Stimulated activated naive CD4-positive, alpha-beta T cell treated with Interleukin-2 at 50 U/mL for 16 hours (primary cell): ENCODE measurements around the gene COL23A1.

Source experiments
- DNase-seq: peaks from one replicate; lab custom pipeline; 2025; lab: John Stamatoyannopoulos, UW

The COL23A1 gene

GRCh38 chr5:178475422-178475821 lies 114.8 kb downstream of the COL23A1 start:
- DNase-seq, result no peak

DNA sequence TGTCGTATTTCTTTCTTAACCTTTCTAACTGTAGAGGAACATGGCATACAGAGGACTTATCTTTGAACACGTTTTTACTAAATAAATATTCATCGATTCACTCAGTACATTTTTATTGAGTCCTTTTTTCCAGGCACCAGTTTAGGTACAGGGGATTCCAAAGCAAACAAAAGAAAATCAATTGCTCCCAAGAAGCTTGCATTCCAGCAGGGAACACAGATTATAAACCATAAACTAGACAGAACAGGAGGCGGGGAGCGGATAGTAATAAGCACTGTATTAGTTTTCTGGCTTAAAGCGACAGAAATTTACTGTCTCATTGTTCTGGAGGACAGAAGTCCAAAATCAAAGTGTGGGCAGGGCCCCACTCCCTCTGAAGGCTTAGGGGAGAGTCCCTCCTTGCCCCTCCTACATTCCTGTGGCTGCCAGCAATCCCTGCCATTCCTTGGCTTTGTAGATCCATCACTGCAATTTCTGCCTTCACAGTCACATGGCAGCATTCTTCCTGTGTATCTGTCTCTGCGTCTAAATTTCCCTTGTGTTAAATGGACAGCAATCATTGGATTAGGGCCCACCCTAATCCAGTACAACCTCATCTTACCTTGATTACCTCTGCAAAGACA lies 115.5 kb downstream of the COL23A1 start:
- DNase-seq, result no peak

GRCh38 chr5:178473854-178474253 lies 116.3 kb downstream of the COL23A1 start:
- no peak for DNase-seq

GRCh38 chr5:178472138-178472537 lies 118.1 kb downstream of the COL23A1 start:
- DNase-seq, result no peak

DNA sequence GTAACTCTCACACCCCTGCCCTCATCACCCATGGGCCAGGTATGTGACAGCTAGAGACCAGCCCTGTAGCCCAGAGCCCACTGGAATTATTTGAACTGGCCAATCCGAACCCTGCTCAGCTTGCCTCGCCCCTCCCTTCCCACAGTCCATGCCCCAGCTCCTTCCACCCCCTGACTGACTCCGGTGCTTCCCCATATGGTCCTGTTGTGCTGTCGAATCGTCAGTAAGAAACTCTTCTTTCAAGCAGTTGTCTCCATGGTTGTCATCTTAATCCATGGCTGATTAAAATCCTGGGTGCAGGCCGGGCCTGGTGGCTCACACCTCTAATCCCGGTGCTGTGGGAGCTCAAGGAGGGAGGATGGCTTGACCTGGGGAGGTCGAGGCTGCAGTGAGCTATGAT lies 118.5 kb downstream of the COL23A1 start:
- DNase-seq, result no peak

DNA sequence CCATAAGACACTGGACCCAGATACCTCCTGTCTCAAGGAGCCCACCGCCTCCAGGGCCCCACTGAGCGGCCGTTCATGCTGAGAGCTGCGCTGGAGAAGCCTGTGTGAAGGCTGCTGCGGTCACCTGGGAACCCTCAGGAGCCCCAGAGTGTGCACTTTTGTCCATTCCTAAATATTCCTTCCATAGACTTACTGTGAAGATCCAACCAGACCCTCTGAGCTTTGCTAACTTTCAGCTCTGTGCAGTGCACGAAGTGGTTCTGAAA lies 119.5 kb downstream of the COL23A1 start:
- no peak for DNase-seq

- DNase-seq, result no peak
Measured at GRCh38 chr5:178469975-178470759, 120.0 kb downstream of the COL23A1 start.

DNA sequence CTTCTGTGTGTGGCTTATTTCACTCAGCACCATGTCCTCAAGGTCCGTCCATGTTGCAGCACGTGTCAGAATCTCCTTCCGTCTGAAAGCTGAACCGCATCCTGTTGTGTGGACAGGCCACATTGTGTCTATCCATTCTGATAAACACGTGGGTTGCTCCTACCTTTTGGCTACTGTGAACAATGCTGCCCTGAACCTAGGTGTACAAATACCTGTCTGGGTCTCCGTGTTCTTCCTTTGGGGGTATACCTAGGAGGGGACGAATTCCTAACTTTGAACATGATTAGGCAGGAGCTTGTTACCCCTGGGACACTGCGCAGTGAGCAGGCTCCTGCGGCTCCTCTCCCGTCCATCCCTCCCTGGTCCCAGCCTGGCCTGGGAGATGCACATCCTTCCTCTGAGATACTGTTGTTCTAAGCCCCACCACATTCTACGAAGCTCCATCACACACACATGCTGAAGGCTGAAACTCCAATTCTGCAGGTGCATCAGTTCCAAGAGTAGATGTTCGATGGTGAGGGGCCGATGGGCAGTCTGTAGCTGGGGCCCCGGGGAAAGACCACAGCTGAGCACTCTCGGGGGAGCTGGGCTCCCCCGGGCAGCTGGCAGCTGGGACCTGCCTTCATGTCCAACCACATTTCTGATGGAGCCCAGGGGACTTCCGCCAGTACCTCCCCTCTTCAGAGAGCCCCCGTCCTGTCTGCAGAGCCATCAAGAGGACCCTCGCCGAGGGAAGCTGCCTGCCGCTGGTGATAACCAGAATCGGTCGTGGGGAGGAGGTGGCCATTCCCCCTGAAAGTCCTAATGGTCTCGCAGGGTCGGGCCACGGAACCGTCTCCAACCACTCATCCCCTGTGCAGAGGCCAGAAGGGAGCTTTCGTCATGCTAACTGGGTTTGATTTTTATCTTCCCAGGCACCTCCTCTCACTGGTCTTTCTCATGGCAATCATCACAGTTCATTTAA lies 120.9 kb downstream of the COL23A1 start:
- no peak for DNase-seq

GRCh38 chr5:178468196-178468685 lies 122.0 kb downstream of the COL23A1 start:
- DNase-seq, result no peak

GRCh38 chr5:178467568-178468195 lies 122.5 kb downstream of the COL23A1 start:
- DNase-seq, result no peak

GRCh38 chr5:178467205-178467567 lies 123.0 kb downstream of the COL23A1 start:
- DNase-seq, result no peak

GRCh38 chr5:178466342-178466741 lies 123.9 kb downstream of the COL23A1 start:
- DNase-seq, result no peak

- no peak for DNase-seq
Measured at GRCh38 chr5:178465861-178466288, 124.3 kb downstream of the COL23A1 start.

DNA sequence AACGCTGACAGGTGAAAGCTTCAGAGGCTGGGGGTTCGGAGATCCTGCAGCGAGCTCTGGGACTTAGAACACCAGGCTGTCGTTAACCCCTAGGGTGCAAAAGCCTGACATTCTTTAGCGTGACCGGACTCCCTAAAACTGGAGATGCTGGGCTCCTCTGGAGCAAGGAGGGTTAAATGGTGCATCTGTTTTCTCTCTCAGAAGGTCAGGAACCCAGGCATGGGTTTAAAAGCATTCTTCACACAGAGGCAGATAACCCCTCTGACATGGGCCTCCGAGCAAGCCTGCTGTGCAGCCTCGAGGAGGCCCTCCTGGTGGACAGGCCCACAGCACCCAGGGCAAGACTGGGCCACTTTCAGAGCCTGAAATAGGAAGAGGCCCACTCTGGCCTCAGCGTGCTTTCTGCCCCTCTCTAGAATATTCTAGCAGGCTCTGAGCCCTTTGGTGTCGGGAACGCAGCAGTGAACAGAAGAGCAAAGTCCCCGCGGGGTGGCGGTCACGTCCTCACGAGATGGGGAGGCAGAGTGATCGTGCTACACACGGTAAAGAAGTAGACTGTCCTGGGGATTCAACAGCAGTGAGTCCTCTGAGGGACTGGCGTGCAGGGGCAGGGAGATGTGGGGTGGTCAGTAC lies 124.8 kb downstream of the COL23A1 start:
- no peak for DNase-seq

DNA sequence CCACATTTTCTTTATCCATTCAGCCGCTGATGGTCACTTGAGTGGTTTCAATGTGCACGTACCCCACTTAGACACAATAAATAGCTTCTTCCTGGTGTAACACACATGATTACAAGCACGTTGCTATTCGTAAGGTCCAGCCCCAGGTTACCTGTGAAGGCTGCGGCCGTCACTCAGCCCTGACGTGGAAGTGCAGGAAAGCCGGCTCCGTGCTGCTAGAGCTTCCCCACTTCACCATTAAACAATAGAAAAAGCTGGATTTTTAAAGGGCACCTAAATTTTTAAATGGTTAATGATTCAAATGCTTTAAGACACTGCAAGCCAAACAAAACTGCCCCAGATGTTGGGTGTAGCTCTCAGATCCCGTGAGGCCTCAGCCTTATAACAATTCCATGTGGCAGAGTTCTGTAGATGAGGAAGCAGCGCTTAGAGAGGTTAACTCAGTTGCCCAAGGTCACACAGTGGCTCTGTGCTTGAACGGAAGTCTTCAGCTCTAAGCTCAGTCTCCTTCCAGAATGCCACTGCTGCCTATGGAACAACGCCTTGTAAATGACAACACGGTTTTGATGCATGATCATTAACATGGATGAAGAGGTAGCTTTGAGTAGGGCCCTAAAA lies 125.7 kb downstream of the COL23A1 start:
- DNase-seq, result no peak

DNA sequence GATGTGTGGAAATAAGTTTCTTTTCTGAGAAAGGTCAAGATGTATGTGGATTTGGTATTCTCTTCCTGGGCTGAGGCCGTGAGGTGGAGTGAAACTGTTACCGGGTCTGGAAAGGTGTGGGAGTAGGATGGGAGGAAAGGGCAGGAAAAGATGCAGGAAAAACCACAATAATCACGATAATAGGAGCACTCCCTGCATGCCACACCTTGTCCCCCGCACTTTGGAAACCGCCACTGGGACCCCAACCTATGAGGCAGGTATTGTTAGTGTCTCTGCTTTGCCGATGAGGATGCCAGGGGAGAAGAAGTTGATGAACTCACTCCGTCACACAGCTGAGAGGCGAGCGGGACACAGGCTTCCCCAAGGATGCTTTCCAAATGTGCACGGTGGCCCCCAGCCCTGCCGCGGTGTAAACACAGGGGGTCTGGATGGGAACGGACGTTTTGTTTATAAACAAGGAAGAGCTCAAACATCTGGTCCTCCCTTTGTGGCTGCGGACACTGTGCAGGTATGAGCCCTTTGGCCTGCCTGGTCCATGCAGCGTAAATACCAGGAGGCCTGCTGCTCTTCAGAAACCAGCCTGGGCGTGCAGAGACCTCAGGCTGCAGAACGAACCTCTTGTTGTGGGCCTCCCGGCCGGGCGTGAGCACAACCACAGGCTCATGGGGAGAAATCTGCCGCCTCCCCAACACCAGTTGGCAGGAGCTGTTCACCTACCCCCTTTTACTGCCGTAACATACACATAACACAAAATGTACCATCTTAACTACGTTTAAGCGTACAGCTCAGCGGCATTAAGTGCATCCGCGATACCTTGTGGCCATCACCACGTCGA lies 126.7 kb downstream of the COL23A1 start:
- DNase-seq, result no peak

GRCh38 chr5:178462816-178463215 lies 127.4 kb downstream of the COL23A1 start:
- no peak for DNase-seq

GRCh38 chr5:178462076-178462475 lies 128.1 kb downstream of the COL23A1 start:
- no peak for DNase-seq

DNA sequence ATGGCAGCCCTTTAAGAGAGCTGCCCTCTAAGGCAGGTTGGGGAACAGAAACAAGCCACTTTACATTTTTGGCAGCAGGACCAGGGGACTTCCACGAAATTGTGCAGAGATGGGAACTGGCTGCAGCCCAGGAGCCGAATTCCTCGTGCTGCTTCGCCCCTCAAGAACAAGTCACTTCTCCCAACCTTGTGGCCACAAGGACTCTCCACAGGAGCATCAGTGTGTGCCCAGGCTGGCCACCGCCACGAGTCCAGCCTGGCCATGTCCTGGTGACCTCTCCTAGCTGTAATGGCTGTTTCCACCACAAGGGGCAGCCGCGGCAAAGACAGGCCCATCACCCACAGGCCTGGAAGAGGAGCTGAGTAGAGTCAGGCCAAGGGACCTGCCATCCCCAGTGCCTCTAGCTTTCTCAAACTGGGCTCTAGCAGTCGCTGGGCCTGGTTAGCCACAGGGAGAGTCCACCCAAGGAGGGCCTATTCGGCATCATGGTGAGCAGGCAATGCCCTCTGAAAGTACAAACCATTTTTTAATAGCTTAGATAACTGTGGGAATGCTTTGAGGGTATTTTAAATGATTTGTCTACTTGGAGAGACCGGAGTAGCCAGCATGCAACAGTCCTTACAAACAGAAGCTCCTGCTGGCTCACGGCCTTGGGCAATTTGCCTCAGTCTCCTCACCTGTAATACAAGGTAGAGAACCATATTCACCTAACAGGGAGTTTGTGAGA lies 129.0 kb downstream of the COL23A1 start:
- peak; percentile 7 for DNase-seq

GRCh38 chr5:178460598-178460997 lies 129.6 kb downstream of the COL23A1 start:
- no peak for DNase-seq
